HepG2 (cell line): ENCODE measurements around the gene ITCH. TPM values are rescaled to one million over a fixed set of nuclear protein-coding genes. Genes with fewer than 3 reads are reported as not detected.

ENCODE experiments used
- ATF2 ChIP-seq: sonication (generic); formaldehyde crosslinking; IDR thresholded peaks from 2 replicates; pipeline ENCODE4 v1.4.0; 2020; ENCODE audit warnings: missing genetic modification reagents
- FOSL2 ChIP-seq: sonication (generic); formaldehyde crosslinking; IDR thresholded peaks from 2 replicates; pipeline ENCODE4 v1.4.0; 2020; ENCODE audit warnings: missing genetic modification reagents
- FOXA3 ChIP-seq: IDR thresholded peaks from 2 replicates; pipeline ENCODE4 v1.6.1; 2016; ENCODE audit warnings: missing genetic modification reagents, missing compliant biosample characterization
- GZF1 ChIP-seq: sonication (generic); formaldehyde crosslinking; IDR thresholded peaks from 2 replicates; pipeline ENCODE4 v1.5.1; 2020; ENCODE audit warnings: mild to moderate bottlenecking, missing genetic modification reagents
- HMGXB4 ChIP-seq, 2 experiments: sonication (generic) in 1 of 2; formaldehyde crosslinking in 1 of 2; IDR thresholded peaks; 2 replicates each; pipeline versions ENCODE4 v1.4.0 to v1.6.1; 2018 to 2020; ENCODE audit warnings: missing genetic modification reagents in 2 of 2, borderline replicate concordance in 1 of 2, low read depth in 1 of 2, mild to moderate bottlenecking in 1 of 2, missing biosample characterization in 1 of 2
- MAZ ChIP-seq, 2 experiments: sonication (generic) in 1 of 2; formaldehyde crosslinking in 1 of 2; IDR thresholded peaks; 2 replicates each; pipeline versions ENCODE4 v1.5.0 to v1.6.1; 2012 to 2020; ENCODE audit warnings: low read depth in 2 of 2, mild to moderate bottlenecking in 2 of 2, borderline replicate concordance in 1 of 2, improper control_type of control experiment in 1 of 2, low read length in 1 of 2, missing genetic modification reagents in 1 of 2, moderate library complexity in 1 of 2
- PATZ1 ChIP-seq: sonication (generic); formaldehyde crosslinking; IDR thresholded peaks from 2 replicates; pipeline ENCODE4 v1.4.0; 2020; ENCODE audit warnings: missing genetic modification reagents
- POLR2A ChIP-seq, 2 experiments: IDR thresholded peaks; 2 replicates each; pipeline ENCODE4 v1.6.1; 2011; ENCODE audit warnings: low read depth in 2 of 2, low read length in 2 of 2, mild to moderate bottlenecking in 1 of 2, moderate library complexity in 1 of 2; ENCODE audit not compliant: insufficient read depth in 1 of 2
- ZNF121 ChIP-seq: sonication (generic); formaldehyde crosslinking; IDR thresholded peaks from 2 replicates; pipeline ENCODE4 v1.5.0; 2020; ENCODE audit warnings: mild to moderate bottlenecking, missing genetic modification reagents
- ZNF142 ChIP-seq: sonication (generic); formaldehyde crosslinking; IDR thresholded peaks from 2 replicates; pipeline ENCODE4 v1.4.0; 2020; ENCODE audit warnings: missing genetic modification reagents
- ZNF44 ChIP-seq: sonication (generic); formaldehyde crosslinking; IDR thresholded peaks from 2 replicates; pipeline ENCODE4 v1.5.1; 2020; ENCODE audit warnings: mild to moderate bottlenecking, missing genetic modification reagents
- polyA plus RNA-seq, 8 experiments: library from polyadenylated mRNA; depleted of rRNA in 3 of 8; stranded (reverse) in 7 of 8; unstranded in 1 of 8; fragments of >200 nt; fragmentation: Illumina TruSeq in 4 of 8; extraction: Trizol in 4 of 8; gene quantifications; 2 replicates each; pipeline versions ENCODE4 v1.2.1 to v1.2.3, GENCODE V29; 2011 to 2016; ENCODE audit warnings: low read depth in 4 of 8, missing spikeins in 1 of 8, mixed read lengths in 1 of 8; ENCODE audit not compliant: insufficient read depth in 1 of 8
- total RNA-seq, 5 experiments: library from RNA; depleted of rRNA; stranded (reverse); fragments of >200 nt; fragmentation: Illumina TruSeq; extraction: Trizol; gene quantifications; 2 replicates each; pipeline ENCODE4 v1.2.3, GENCODE V29; 2016; ENCODE audit warnings: low read depth in 1 of 5
- TF ChIP-seq, protein P1 (sequence below): sonication (generic); formaldehyde crosslinking; IDR thresholded peaks from 2 replicates; pipeline ENCODE4 v1.8.1; 2023; ENCODE audit warnings: missing genetic modification reagents, mild to moderate bottlenecking, borderline replicate concordance

Gene ITCH
- total and polyA plus RNA-seq, 2 of the 13 experiments (the other 11 are each of a cell fraction or from before 2014, with no cell fraction given): 20.5 to 112 TPM

DNA sequence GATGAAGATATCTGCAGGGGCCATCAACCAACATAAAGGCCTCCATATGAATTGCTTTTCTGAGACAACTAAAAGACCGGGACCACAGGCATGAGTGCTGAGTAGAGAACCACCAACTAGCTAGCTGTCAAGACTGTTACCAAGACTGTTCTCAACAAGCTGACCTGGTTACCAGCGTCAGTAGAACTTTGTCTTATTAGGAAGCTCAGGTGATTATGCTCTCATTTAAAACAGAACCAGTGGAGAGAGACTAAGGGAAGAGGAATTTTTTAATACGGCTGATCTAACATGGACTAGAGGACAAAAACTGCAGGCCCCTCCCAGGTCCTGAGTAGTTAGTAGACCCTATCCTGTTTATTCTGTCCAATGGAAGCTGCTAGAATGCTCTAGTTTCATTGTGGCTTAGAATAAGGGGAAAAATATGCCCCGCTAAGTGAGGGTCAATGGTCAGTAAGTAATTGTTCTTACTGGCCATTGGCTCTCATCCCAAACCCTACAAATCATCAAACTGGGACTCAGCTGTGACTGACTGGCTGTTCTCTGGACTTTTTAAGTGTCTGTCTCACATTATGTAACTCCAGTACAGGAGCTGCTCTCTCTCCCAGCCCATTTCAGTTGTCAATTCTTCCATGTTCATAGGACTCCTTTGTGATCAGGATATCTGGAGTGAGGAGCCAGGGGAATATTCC, 149.3 kb downstream of the ITCH start (continued):
- peak; percentile 41 for TF ChIP-seq ZNF142
- TF ChIP-seq ZNF44 (CRISPR knock-in tag): no peak
- peak in 1 of 2 experiments; percentile 34; a peak in 2 of 4 replicates for TF ChIP-seq HMGXB4 (CRISPR knock-in tag; IDR thresholded peaks at IDR 0.05; ENCODE audit: borderline replicate concordance in 1 of 2, low read depth in 1 of 2)
- TF ChIP-seq PATZ1: peak; percentile 26; the same call in 1 of the 2 replicates
- 0 out of 2 replicates have a peak, but pooled peaks have one; percentile 23 for TF ChIP-seq FOSL2 (CRISPR knock-in tag)
- 0 out of 4 replicates have a peak, but pooled peaks of 1 of the 2 experiments have one; percentile 28 for TF ChIP-seq POLR2A (IDR thresholded peaks at IDR 0.05; ENCODE audit: insufficient read depth in 1 of 2, low read depth in 2 of 2, low read length in 2 of 2)
- TF ChIP-seq FOXA3: 0 out of 2 replicates have a peak, but pooled peaks have one; percentile 8
- peak; percentile 47; the same call in 1 of the 2 replicates for TF ChIP-seq ATF2
- no peak for TF ChIP-seq MAZ (IDR thresholded peaks at IDR 0.05; ENCODE audit: borderline replicate concordance, low read depth, low read length)
- TF ChIP-seq MAZ (CRISPR knock-in tag; IDR thresholded peaks at IDR 0.05; ENCODE audit: low read depth): no peak; the same call in none of the 2 replicates
- TF ChIP-seq, protein P1, sequence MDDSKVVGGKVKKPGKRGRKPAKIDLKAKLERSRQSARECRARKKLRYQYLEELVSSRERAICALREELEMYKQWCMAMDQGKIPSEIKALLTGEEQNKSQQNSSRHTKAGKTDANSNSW (CRISPR knock-in tag): no peak
- 0 out of 2 replicates have a peak, but pooled peaks have one; percentile 5 for TF ChIP-seq ZNF121 (CRISPR knock-in tag)
- peak; percentile 70; the same call in 1 of the 2 replicates for TF ChIP-seq GZF1 (CRISPR knock-in tag)
